Ishikawa (cell line): ENCODE results near the gene MUC5B.

ENCODE experiments used
- CEBPB ChIP-seq: IDR thresholded peaks from 2 replicates; pipeline ENCODE4 v1.6.1; 2012
- ZBTB7A ChIP-seq: IDR thresholded peaks from 2 replicates; pipeline ENCODE4 v1.6.1; 2012; ENCODE audit warnings: low read depth
- TF ChIP-seq, protein P1 (sequence below): IDR thresholded peaks from 2 replicates; pipeline ENCODE4 v1.6.1; 2012

DNA sequence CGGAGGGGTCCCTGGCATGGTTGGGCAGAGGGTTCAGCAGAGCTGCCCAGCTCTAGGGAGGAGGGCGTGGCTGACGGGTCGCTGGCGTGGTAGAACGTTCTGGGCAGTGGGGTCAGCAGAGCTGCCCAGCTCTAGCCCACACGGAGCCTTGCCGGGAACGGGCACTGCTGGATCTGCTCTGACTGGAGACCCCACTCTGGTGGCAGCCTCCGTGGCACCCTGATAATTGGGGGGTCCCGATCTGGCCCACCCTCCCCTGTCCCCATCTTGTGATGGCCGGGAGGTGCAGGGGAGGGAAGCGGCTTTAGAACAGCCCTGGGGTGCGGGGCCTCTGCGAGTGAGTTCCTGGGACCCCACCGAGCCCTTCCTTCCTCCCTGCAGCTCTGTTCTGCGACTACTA, 43.2 kb upstream of the MUC5B start:
- TF ChIP-seq, protein P1, sequence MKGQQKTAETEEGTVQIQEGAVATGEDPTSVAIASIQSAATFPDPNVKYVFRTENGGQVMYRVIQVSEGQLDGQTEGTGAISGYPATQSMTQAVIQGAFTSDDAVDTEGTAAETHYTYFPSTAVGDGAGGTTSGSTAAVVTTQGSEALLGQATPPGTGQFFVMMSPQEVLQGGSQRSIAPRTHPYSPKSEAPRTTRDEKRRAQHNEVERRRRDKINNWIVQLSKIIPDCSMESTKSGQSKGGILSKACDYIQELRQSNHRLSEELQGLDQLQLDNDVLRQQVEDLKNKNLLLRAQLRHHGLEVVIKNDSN: no peak
- no peak for TF ChIP-seq CEBPB
- TF ChIP-seq ZBTB7A: no peak
